ENCODE results near the gene AP2A2.
A peak's percentile ranks its signal among the peaks of the same experiment; 100 is the strongest.

Gene AP2A2

DNA sequence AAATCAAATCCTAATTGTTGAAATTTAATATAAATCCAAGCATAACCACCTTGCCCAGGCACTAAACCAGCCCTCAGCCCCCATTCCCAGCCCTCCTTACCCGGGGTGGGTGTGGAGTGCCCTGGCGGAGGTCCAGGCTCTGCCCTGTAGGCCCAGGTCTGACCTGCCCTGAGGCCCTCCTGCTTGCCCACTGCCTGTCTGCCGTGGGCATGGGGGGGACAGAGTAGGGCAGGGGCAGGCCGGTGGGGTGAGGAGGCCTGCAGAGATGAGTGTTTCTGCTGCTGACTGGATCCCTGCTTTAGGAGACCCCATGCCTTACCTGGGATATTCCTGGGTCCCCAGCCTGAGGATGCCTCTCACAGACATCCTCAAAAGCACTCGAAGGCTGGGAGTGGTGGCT is 11.5 kb upstream of the AP2A2 start:
- no peak overlapping the region for H3K9ac ChIP-seq (ENCODE audit: low read depth, low read length)
- no peaks in the 10 kb centered on the region for H3K9me3 ChIP-seq (ENCODE audit: control insufficient read depth, insufficient read depth, low read length)
- H3K27me3 ChIP-seq (ENCODE audit: control insufficient read depth, insufficient read depth, low read length): no peaks in the 10 kb centered on the region
- H3K36me3 ChIP-seq (ENCODE audit: control insufficient read depth, insufficient read depth, low read length): no peaks in the 10 kb centered on the region
- no peak overlapping the region for H3K4me3 ChIP-seq (ENCODE audit: low read depth, low read length)
- no peaks in the 10 kb centered on the region for H3K4me1 ChIP-seq (ENCODE audit: control insufficient read depth, insufficient read depth, low read length)

DNA sequence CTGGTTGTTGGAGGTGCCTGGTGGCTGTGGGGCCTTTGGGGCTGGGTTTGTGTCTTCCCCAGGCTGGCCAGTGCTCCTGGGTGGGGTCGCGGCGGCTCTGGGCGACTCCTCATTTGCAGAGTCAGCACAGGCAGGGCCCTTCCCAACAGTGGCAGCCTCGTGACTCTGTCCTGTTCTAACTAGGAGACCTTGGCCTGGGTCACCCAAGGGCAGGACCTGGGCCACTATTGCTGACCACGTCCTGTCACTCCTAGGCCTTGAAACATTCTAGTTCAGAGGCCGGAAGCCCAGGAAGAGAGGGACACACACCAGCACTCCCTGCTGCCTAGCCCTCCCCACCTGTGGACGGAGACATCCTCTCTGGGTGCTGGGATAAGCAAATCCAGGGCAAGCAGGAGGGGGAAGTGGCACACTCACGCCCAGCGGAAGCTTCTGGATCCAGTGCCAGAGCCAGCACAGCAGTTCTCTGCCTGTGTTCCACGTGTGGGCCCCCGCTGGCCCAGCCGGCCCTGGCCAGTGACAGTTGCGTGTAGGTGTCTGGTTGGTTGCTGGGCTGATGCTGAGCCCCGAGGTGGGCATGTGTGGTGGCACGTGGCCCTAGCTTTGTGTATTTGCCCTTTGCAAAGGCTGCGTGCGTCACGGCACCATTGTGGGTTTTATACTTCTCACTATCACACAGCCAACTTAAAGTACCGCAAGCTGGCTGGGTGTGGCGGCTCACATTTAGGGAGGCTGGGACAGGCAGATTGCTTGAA is 10.7 kb upstream of the AP2A2 start:
- Histone ChIP-seq H3K36me3 (ENCODE audit: control insufficient read depth, insufficient read depth, low read length) (no peaks in the 10 kb centered on the region), H3K4me1 (ENCODE audit: control insufficient read depth, insufficient read depth, low read length) (no peaks in the 10 kb centered on the region), H3K9ac (ENCODE audit: low read depth, low read length) (no peak overlapping the region), H3K27me3 (ENCODE audit: control insufficient read depth, insufficient read depth, low read length) (no peaks in the 10 kb centered on the region), H3K9me3 (ENCODE audit: control insufficient read depth, insufficient read depth, low read length) (no peaks in the 10 kb centered on the region), H3K4me3 (ENCODE audit: low read depth, low read length) (no peak overlapping the region)

DNA sequence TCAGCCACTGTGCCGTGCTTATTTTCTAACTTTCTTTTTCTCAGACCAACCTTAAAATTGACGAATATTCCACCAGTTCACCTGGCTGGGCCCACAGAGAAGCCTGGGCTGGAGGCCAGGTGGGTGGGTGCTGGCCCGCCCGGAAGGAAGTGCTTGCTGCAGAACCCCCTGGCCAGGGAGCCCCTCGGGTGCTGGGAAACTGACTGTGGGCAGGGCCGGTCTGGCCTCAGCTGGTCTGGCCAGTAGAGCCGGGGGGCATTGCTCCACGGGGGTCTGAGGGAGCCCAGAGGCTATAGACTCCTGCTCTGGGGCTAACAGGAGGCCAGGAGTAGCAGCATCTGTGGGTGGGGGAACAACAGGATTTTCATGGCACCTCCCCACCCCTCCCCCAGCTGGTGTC is 8.2 kb upstream of the AP2A2 start:
- H3K4me1 ChIP-seq (ENCODE audit: control insufficient read depth, insufficient read depth, low read length): no peaks in the 10 kb centered on the region
- H3K27me3 ChIP-seq (ENCODE audit: control insufficient read depth, insufficient read depth, low read length): no peaks in the 10 kb centered on the region
- no peak overlapping the region for H3K4me3 ChIP-seq (ENCODE audit: low read depth, low read length)
- H3K9me3 ChIP-seq (ENCODE audit: control insufficient read depth, insufficient read depth, low read length): no peaks in the 10 kb centered on the region
- no peak overlapping the region for H3K9ac ChIP-seq (ENCODE audit: low read depth, low read length)
- H3K36me3 ChIP-seq (ENCODE audit: control insufficient read depth, insufficient read depth, low read length): no peaks in the 10 kb centered on the region

DNA sequence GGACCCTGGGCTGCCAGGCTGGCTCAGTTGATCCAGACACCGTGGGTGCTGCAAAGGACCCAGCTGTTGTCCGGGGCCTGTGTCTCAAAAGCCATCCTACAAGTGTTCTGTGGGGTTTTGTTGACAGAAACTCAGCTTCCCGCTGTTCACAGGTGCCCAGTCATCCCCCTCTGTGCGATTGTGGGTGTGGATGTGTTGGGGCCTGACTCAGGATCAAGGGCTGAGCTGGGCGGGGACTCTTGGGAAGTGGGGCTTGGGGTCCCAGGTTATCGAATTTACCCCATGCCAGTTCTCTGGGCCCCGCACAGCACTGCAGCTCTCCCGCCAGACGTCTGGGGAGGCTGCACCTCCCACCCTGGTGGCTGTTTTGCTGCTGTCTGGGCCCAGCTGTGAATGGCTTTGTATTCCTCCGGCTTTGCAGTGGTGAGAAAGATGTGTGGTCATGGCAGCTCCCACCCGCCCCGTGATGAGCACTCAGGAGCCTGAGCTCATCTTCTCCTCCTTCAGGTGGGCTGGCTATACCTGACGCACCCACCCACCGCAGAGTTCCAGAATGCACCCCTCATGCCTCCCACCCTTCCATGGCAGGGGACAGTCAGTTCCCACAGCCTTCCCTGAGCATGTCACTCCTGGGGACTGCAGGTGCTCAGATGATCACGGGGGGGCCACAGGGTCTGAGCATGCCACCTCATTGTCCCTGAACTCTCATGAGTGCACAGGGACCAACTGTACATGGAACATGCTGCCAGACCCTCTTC is 3.6 kb upstream of the AP2A2 start:
- no peaks in the 10 kb centered on the region for H3K27me3 ChIP-seq (ENCODE audit: control insufficient read depth, insufficient read depth, low read length)
- no peaks in the 10 kb centered on the region for H3K4me1 ChIP-seq (ENCODE audit: control insufficient read depth, insufficient read depth, low read length)
- H3K9ac ChIP-seq (ENCODE audit: low read depth, low read length): no peak overlapping the region
- no peaks in the 10 kb centered on the region for H3K9me3 ChIP-seq (ENCODE audit: control insufficient read depth, insufficient read depth, low read length)
- no peaks in the 10 kb centered on the region for H3K36me3 ChIP-seq (ENCODE audit: control insufficient read depth, insufficient read depth, low read length)
- H3K4me3 ChIP-seq (ENCODE audit: low read depth, low read length): no peak overlapping the region

DNA sequence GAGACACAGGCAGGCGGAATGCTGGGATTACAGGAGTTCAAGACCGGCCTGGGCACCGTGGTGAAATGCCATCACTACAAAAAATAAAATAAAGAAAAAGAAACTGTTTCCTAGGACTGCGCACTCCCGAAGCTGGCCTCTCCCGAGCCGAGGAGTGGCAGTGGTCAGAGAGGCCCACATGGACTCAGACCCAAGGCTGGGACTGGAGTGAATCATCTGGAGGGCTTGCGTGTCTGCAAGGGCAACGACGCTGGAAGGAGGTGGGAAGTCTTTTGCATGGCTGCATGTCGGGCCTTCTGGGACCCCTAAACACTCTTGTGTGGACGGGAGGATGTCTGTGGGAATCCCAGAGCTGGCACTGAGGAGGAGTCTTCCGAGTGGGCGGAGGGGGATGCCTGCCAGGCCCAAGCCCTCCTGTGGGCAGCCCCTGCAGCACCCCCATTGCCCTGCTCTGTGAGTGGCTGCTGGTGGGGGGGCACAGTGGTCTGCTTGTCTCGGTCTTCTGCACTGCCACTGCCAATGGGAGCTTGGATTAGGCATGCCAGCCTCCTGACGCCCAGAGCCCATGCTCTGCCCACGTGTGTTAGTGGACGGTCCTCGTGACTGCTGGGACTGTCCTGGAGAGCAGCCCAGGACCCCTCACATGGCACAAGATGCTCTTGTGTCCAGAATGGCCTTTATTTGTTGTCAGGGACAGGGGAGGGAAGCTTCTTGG is 1.8 kb upstream of the AP2A2 start:
- Histone ChIP-seq H3K9ac (ENCODE audit: low read depth, low read length) (no peak overlapping the region), H3K9me3 (ENCODE audit: control insufficient read depth, insufficient read depth, low read length) (no peaks in the 10 kb centered on the region), H3K4me1 (ENCODE audit: control insufficient read depth, insufficient read depth, low read length) (no peaks in the 10 kb centered on the region), H3K36me3 (ENCODE audit: control insufficient read depth, insufficient read depth, low read length) (no peaks in the 10 kb centered on the region), H3K27me3 (ENCODE audit: control insufficient read depth, insufficient read depth, low read length) (no peaks in the 10 kb centered on the region), H3K4me3 (ENCODE audit: low read depth, low read length) (no peak overlapping the region)

DNA sequence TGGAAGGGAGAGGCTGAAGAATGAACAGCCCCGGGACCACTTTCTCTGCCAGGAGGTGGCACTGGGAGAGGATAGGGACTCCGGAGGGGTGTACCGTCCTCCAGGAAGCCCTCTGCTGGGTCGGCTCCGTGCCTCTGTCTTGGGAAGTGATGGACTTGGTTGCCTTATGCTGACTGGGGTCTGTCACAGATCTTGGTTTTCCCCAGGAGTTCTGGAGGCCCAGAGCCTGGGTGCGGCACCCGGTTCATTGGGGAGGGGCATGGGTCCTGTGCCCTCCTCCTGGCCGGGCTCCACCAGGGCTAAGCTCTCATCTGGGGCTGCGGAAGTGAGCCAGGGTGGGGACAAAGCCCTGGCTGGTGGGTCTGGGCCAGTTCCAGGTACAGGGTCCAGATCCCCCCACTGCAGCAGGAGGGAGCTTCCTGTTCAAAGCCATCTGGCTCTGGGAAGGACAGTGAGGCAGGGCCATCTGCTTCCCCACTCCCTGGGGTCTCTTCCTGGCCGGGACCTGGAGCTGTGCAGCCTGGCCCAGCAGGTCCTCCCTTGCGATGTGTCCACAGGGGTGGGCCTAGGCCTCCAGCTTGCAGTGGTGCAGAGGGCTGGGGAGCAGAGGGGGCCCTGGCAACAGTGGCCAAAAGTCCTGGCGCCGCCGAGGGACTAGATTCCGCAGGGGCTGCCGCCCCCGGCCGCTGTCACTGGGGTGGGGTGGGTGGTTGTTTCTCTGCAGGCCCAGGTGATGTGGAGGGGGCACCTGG is 1.1 kb upstream of the AP2A2 start:
- Histone ChIP-seq H3K27me3 (ENCODE audit: control insufficient read depth, insufficient read depth, low read length) (no peaks in the 10 kb centered on the region), H3K9me3 (ENCODE audit: control insufficient read depth, insufficient read depth, low read length) (no peaks in the 10 kb centered on the region), H3K4me3 (ENCODE audit: low read depth, low read length) (no peak overlapping the region), H3K4me1 (ENCODE audit: control insufficient read depth, insufficient read depth, low read length) (no peaks in the 10 kb centered on the region), H3K36me3 (ENCODE audit: control insufficient read depth, insufficient read depth, low read length) (no peaks in the 10 kb centered on the region), H3K9ac (ENCODE audit: low read depth, low read length) (no peak overlapping the region)

DNA sequence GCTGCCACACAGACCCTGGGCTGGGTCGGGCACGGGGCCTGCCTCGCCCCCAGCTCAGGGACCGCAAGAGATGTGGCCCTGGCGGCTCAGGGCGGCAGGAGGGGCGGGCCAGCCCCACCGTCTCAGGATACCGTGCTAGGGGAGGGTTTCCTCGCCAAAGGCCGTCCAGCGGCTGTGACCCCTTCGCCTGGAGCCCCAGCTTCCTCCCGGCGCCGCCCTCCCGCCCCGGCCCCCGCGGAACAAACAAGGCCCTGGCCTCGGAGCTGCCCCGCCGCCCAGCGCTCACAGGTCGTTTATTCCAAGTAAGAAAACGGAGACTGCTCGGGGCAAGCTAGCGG is 543 bp upstream of the AP2A2 start:
- H3K4me1 ChIP-seq (ENCODE audit: control insufficient read depth, insufficient read depth, low read length): no peaks in the 10 kb centered on the region
- H3K36me3 ChIP-seq (ENCODE audit: control insufficient read depth, insufficient read depth, low read length): no peaks in the 10 kb centered on the region
- no peak overlapping the region for H3K9ac ChIP-seq (ENCODE audit: low read depth, low read length)
- H3K27me3 ChIP-seq (ENCODE audit: control insufficient read depth, insufficient read depth, low read length): no peaks in the 10 kb centered on the region
- no peaks in the 10 kb centered on the region for H3K9me3 ChIP-seq (ENCODE audit: control insufficient read depth, insufficient read depth, low read length)
- H3K4me3 ChIP-seq (ENCODE audit: low read depth, low read length): no peak overlapping the region

DNA sequence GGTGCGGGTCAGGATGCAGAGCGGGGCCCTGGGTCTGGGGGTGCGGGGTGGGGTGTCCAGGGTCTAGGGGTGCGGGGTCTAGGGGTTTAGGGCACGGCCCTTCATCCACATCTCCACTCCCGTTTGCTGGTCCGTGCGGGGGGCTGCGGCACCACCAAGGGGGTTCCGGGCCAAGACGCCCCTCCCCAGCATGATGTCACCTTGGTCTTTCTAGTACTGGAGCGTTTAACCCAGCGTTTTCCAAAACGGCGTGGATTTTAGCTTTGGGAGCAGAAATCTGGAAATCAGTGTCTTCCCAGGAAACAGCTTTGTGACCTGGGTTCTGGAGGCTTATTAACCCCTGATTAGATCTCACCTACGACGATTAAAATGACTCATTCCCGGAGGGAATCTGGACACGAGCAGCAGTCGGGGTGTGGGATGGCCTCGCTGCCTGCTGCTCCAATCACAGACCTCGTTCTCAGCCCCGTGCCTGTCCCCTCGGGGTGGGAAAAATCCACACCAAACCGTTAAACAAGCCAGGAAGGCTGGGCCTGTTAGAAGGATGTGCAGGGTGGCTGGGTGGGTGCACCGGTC is 759 bp downstream of the AP2A2 start:
- H3K4me3 ChIP-seq (ENCODE audit: low read depth, low read length): peak overlapping the region; percentile 64
- peaks cover 8% of the 10 kb centered on the region for H3K4me1 ChIP-seq (ENCODE audit: control insufficient read depth, insufficient read depth, low read length)
- no peaks in the 10 kb centered on the region for H3K36me3 ChIP-seq (ENCODE audit: control insufficient read depth, insufficient read depth, low read length)
- no peaks in the 10 kb centered on the region for H3K27me3 ChIP-seq (ENCODE audit: control insufficient read depth, insufficient read depth, low read length)
- H3K9ac ChIP-seq (ENCODE audit: low read depth, low read length): peak overlapping the region; percentile 48
- no peaks in the 10 kb centered on the region for H3K9me3 ChIP-seq (ENCODE audit: control insufficient read depth, insufficient read depth, low read length)

DNA sequence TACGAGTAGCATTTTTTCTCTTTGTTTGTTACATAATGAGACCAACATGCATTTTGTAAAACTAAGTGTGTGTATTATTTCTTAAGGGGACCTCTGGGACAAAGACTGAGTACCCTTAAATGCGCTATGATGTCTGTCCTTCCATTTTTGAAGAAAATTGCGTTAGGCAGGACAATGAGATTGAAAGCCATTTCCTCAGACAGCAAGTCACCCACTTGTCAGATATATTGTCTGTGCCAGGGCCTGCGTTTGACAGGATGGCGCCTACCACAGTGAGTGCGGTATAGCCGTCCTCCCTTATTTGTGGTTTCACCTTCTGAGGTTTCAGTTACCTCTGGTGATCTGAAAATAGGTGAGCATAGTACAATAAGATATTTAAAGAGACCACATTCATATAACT is 2.2 kb downstream of the AP2A2 start:
- no peaks in the 10 kb centered on the region for H3K9me3 ChIP-seq (ENCODE audit: control insufficient read depth, insufficient read depth, low read length)
- H3K36me3 ChIP-seq (ENCODE audit: control insufficient read depth, insufficient read depth, low read length): no peaks in the 10 kb centered on the region
- peaks cover 14% of the 10 kb centered on the region for H3K4me1 ChIP-seq (ENCODE audit: control insufficient read depth, insufficient read depth, low read length)
- H3K27me3 ChIP-seq (ENCODE audit: control insufficient read depth, insufficient read depth, low read length): no peaks in the 10 kb centered on the region
- no peak overlapping the region for H3K4me3 ChIP-seq (ENCODE audit: low read depth, low read length)
- no peak overlapping the region for H3K9ac ChIP-seq (ENCODE audit: low read depth, low read length)

DNA sequence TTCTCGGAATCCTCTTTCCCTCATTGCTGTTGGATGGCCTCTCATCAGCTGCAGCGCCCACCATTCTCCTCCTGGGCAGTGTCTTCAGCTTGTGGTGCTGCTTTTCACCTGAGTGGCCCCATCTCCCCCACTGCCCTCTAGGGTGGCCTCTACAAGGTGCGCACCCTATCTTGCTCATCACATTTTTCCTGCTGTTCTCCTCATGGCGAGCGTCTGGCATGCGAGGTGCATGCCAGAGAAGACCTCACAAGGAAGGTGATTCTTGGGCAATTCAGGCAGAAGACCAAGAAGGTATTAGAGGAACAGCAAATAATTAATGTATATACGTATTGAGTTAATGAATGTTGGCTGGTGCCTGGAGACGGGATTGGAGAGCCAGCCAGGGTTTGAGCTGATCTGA is 3.1 kb downstream of the AP2A2 start:
- no peaks in the 10 kb centered on the region for H3K27me3 ChIP-seq (ENCODE audit: control insufficient read depth, insufficient read depth, low read length)
- H3K9ac ChIP-seq (ENCODE audit: low read depth, low read length): no peak overlapping the region
- no peak overlapping the region for H3K4me3 ChIP-seq (ENCODE audit: low read depth, low read length)
- H3K36me3 ChIP-seq (ENCODE audit: control insufficient read depth, insufficient read depth, low read length): no peaks in the 10 kb centered on the region
- no peaks in the 10 kb centered on the region for H3K9me3 ChIP-seq (ENCODE audit: control insufficient read depth, insufficient read depth, low read length)
- H3K4me1 ChIP-seq (ENCODE audit: control insufficient read depth, insufficient read depth, low read length): peaks cover 21% of the 10 kb centered on the region

DNA sequence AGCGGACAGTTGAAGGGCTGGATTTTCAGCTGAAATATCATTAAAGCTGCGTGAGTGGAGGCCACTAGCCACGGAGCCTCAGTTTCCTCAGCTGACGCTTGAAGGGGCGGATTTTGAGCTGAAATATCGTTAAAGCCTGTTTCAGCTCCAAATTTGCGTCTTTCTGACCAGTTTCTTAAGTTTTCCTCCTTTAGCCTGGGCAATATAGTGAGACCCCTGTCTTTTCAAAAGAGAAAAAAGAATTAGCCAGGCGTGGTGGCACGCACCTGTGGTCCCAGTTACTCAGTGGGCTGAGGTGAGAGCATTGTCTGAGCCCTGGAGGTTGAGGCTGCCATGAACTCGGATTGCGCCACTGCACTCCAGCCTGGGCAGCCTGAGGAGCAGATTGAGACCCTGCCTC is 3.7 kb downstream of the AP2A2 start:
- Histone ChIP-seq H3K9me3 (ENCODE audit: control insufficient read depth, insufficient read depth, low read length) (no peaks in the 10 kb centered on the region), H3K9ac (ENCODE audit: low read depth, low read length) (no peak overlapping the region), H3K36me3 (ENCODE audit: control insufficient read depth, insufficient read depth, low read length) (no peaks in the 10 kb centered on the region), H3K4me3 (ENCODE audit: low read depth, low read length) (no peak overlapping the region), H3K4me1 (ENCODE audit: control insufficient read depth, insufficient read depth, low read length) (peaks cover 25% of the 10 kb centered on the region), H3K27me3 (ENCODE audit: control insufficient read depth, insufficient read depth, low read length) (no peaks in the 10 kb centered on the region)

Measured in iPS-15b (cell line).